Peyer's patch (tissue), 4 donors: ENCODE measurements around the gene NAT10. TPM values are rescaled to one million over a fixed set of nuclear protein-coding genes. Genes with fewer than 3 reads are reported as not detected.

Source experiments
- DNase-seq, 3 donors: peaks; one replicate each; pipeline ENCODE4 v3.0.0-alpha.2; 2017 to 2019
- H3K27ac ChIP-seq, 4 donors: fragments of 200-600 bp; sonication (generic); one replicate each; pipeline ENCODE4 v1.5.1; 2016 to 2019
- H3K27me3 ChIP-seq, 2 donors: fragments of 200-600 bp; sonication (generic); one replicate each; pipeline ENCODE4 v1.5.1; 2019
- H3K36me3 ChIP-seq, 3 donors: fragments of 200-600 bp; sonication (generic); one replicate each; pipeline ENCODE4 v1.5.1; 2016 to 2019
- H3K4me1 ChIP-seq, 4 donors: fragments of 200-600 bp; sonication (generic); one replicate each; pipeline ENCODE4 v1.5.1; 2016 to 2019
- H3K4me3 ChIP-seq, 4 donors: fragments of 200-600 bp; sonication (generic); 1 replicate in 3 of 4; 2 replicates in 1 of 4; pipeline ENCODE4 v1.5.1; 2016 to 2019; ENCODE audit warnings: mild to moderate bottlenecking in 1 of 4
- H3K9me3 ChIP-seq, 4 donors: fragments of 200-600 bp; sonication (generic); one replicate each; pipeline ENCODE4 v1.5.1; 2016 to 2019; ENCODE audit warnings: mild to moderate bottlenecking in 1 of 4
- CTCF ChIP-seq, 6 experiments: fragments of 450-650 bp in 4 of 6; fragments of 200-600 bp in 2 of 6; sonication (generic) in 1 of 6; IDR thresholded peaks; one replicate each; pipeline ENCODE4 v1.5.1; 2017 to 2019; ENCODE audit warnings: antibody characterized with exemption in 6 of 6, mild to moderate bottlenecking in 3 of 6, moderate library complexity in 1 of 6
- POLR2A ChIP-seq, 2 donors: fragments of 450-650 bp; IDR thresholded peaks; one replicate each; pipeline ENCODE4 v1.5.1; 2017; ENCODE audit warnings: antibody characterized with exemption in 2 of 2, mild to moderate bottlenecking in 2 of 2, moderate library complexity in 2 of 2
- total RNA-seq, 4 donors: library from RNA; depleted of rRNA; stranded (reverse); fragments of >200 nt; gene quantifications; one replicate each; pipeline ENCODE4 v1.1.0, GENCODE V29; 2016

Gene NAT10
- total RNA-seq, 4 donors from 2014 or later, result 13.3 to 56.9 (median 24.2) TPM

GRCh38 chr11:34173050-34173449, 67.6 kb downstream of the NAT10 start:
- Histone ChIP-seq H3K4me1 (peaks cover 0 to 7% (median 1%) of the 10 kb centered on the region in 4 donors), H3K4me3 (no peak overlapping the region), H3K27ac (no peak overlapping the region), H3K36me3 (peaks cover 0 to 6% (median 0%) of the 10 kb centered on the region in 3 donors), H3K9me3 (no peaks in the 10 kb centered on the region), H3K27me3 (no peaks in the 10 kb centered on the region)
- no peak for DNase-seq
- no peak for TF ChIP-seq POLR2A (IDR thresholded peaks at IDR 0.05)
- TF ChIP-seq CTCF (IDR thresholded peaks at IDR 0.05), result no peak

- Histone ChIP-seq H3K4me3 (peak overlapping the region; percentile 2 to 38 (median 6)), H3K9me3 (no peaks in the 10 kb centered on the region), H3K4me1 (peaks cover 0 to 7% (median 1%) of the 10 kb centered on the region in 4 donors), H3K27me3 (no peaks in the 10 kb centered on the region), H3K27ac (no peak overlapping the region), H3K36me3 (no peaks in the 10 kb centered on the region)
- peak in 1 of 2 donors; percentile 16 for TF ChIP-seq POLR2A (IDR thresholded peaks at IDR 0.05)
- TF ChIP-seq CTCF (IDR thresholded peaks at IDR 0.05), result peak; percentile 82 to 99 (median 97)
- DNase-seq, result peak; percentile 74 to 93 (median 89)
These were observed 69.1 kb downstream of the NAT10 start for GRCh38 chr11:34174412-34175041.

GRCh38 chr11:34175284-34176019, 70.0 kb downstream of the NAT10 start:
- no peak for DNase-seq
- Histone ChIP-seq H3K4me1 (peaks cover 0 to 7% (median 1%) of the 10 kb centered on the region in 4 donors), H3K9me3 (no peaks in the 10 kb centered on the region), H3K27ac (no peak overlapping the region), H3K27me3 (no peaks in the 10 kb centered on the region), H3K36me3 (no peaks in the 10 kb centered on the region), H3K4me3 (no peak overlapping the region)
- TF ChIP-seq CTCF (IDR thresholded peaks at IDR 0.05) (no peak), POLR2A (IDR thresholded peaks at IDR 0.05) (no peak)

- H3K9me3 ChIP-seq, result no peaks in the 10 kb centered on the region
- H3K4me1 ChIP-seq, result peaks cover 0 to 7% (median 1%) of the 10 kb centered on the region in 4 donors
- DNase-seq, result no peak
- no peaks in the 10 kb centered on the region for H3K27me3 ChIP-seq
- no peaks in the 10 kb centered on the region for H3K36me3 ChIP-seq
- no peak overlapping the region for H3K4me3 ChIP-seq
- no peak for TF ChIP-seq POLR2A (IDR thresholded peaks at IDR 0.05)
- no peak for TF ChIP-seq CTCF (IDR thresholded peaks at IDR 0.05)
- H3K27ac ChIP-seq, result no peak overlapping the region
These were observed 71.4 kb downstream of the NAT10 start for GRCh38 chr11:34176751-34177209.

GRCh38 chr11:34178209-34178821, 72.9 kb downstream of the NAT10 start:
- TF ChIP-seq CTCF (IDR thresholded peaks at IDR 0.05) (no peak), POLR2A (IDR thresholded peaks at IDR 0.05) (no peak)
- H3K36me3 ChIP-seq, result no peaks in the 10 kb centered on the region
- H3K4me1 ChIP-seq, result peaks cover 0 to 7% (median 1%) of the 10 kb centered on the region in 4 donors
- H3K27me3 ChIP-seq, result no peaks in the 10 kb centered on the region
- H3K4me3 ChIP-seq, result no peak overlapping the region
- H3K27ac ChIP-seq, result no peak overlapping the region
- no peak for DNase-seq
- H3K9me3 ChIP-seq, result no peaks in the 10 kb centered on the region
